HEK293 (cell line): ENCODE results near the gene KIAA1191.

Experiments
- CTCF ChIA-PET: fragments of 350-600 bp; formaldehyde crosslinking; extraction: SDS; loops from one replicate; lab custom pipeline; 2021; ENCODE audit warnings: antibody characterized with exemption; lab: Yijun Ruan, JAX
- POLR2A ChIA-PET: fragments of 300-600 bp; formaldehyde crosslinking; extraction: SDS; loops from one replicate; lab custom pipeline; 2020; ENCODE audit warnings: antibody characterized with exemption, inconsistent platforms; lab: Yijun Ruan, JAX
- H3K27ac ChIP-seq: fragments of 200-500 bp; sonication (Bioruptor generic); 2 replicates; pipeline ENCODE4 v1.5.1; 2014; ENCODE audit warnings: low read depth, low read length, control low read depth, inconsistent platforms; ENCODE audit errors: extremely low read depth
- H3K36me3 ChIP-seq, 2 experiments: fragments of 200-500 bp in 1 of 2; sonication (Bioruptor generic) in 1 of 2; 1 replicate in 1 of 2; 2 replicates in 1 of 2; pipeline ENCODE4 v1.5.1; 2014 to 2017; ENCODE audit warnings: inconsistent platforms in 2 of 2, low read length in 2 of 2; ENCODE audit not compliant: control insufficient read depth in 2 of 2, insufficient read depth in 1 of 2
- H3K4me1 ChIP-seq: fragments of 200-500 bp; sonication (Bioruptor generic); 2 replicates; pipeline ENCODE4 v1.5.1; 2014; ENCODE audit warnings: mild to moderate bottlenecking, low read length, inconsistent platforms; ENCODE audit not compliant: control insufficient read depth, insufficient read depth
- H3K4me3 ChIP-seq: 2 replicates; pipeline ENCODE4 v1.5.1; 2011; ENCODE audit warnings: low read depth, mild to moderate bottlenecking, control low read depth, low read length, moderate library complexity
- H3K9me3 ChIP-seq: fragments of 200-500 bp; sonication (Bioruptor generic); 2 replicates; pipeline ENCODE4 v1.5.1; 2014; ENCODE audit warnings: low read depth, low read length, inconsistent platforms; ENCODE audit not compliant: control insufficient read depth, insufficient read depth
- HIC1 ChIP-seq: fragments of 450-650 bp; formaldehyde crosslinking; IDR thresholded peaks from 2 replicates; pipeline ENCODE4 v1.5.1; 2016; ENCODE audit warnings: missing biosample characterization, missing genetic modification characterization
- KLF17 ChIP-seq: fragments of 450-650 bp; formaldehyde crosslinking; IDR thresholded peaks from 2 replicates; pipeline ENCODE4 v1.5.1; 2016; ENCODE audit warnings: missing biosample characterization, missing genetic modification characterization
- KLF9 ChIP-seq: fragments of 450-650 bp; formaldehyde crosslinking; IDR thresholded peaks from 2 replicates; pipeline ENCODE4 v1.5.1; 2016; ENCODE audit warnings: missing biosample characterization, missing genetic modification characterization, low read depth
- OVOL3 ChIP-seq: fragments of 450-650 bp; formaldehyde crosslinking; IDR thresholded peaks from 2 replicates; pipeline ENCODE4 v1.5.1; 2016; ENCODE audit warnings: missing biosample characterization, missing genetic modification characterization
- PRDM6 ChIP-seq: fragments of 450-650 bp; formaldehyde crosslinking; IDR thresholded peaks from 2 replicates; pipeline ENCODE4 v1.5.1; 2017; ENCODE audit warnings: missing biosample characterization, missing genetic modification characterization
- REPIN1 ChIP-seq: fragments of 450-650 bp; formaldehyde crosslinking; IDR thresholded peaks from 2 replicates; pipeline ENCODE4 v1.5.1; 2017; ENCODE audit warnings: missing biosample characterization, missing genetic modification characterization, low read depth
- YY2 ChIP-seq: fragments of 450-650 bp; formaldehyde crosslinking; IDR thresholded peaks from 2 replicates; pipeline ENCODE4 v1.5.1; 2016; ENCODE audit warnings: missing biosample characterization, missing genetic modification characterization
- ZEB2 ChIP-seq: fragments of 450-650 bp; formaldehyde crosslinking; IDR thresholded peaks from 2 replicates; pipeline ENCODE4 v1.5.1; 2016; ENCODE audit warnings: missing biosample characterization, missing genetic modification characterization
- ZFP41 ChIP-seq: fragments of 450-650 bp; formaldehyde crosslinking; IDR thresholded peaks from 2 replicates; pipeline ENCODE4 v1.5.1; 2016; ENCODE audit warnings: missing biosample characterization, missing genetic modification characterization, borderline replicate concordance
- ZIC2 ChIP-seq: fragments of 450-650 bp; formaldehyde crosslinking; IDR thresholded peaks from 2 replicates; pipeline ENCODE4 v1.5.1; 2016; ENCODE audit warnings: missing biosample characterization, missing genetic modification characterization
- ZNF140 ChIP-seq: fragments of 450-650 bp; formaldehyde crosslinking; IDR thresholded peaks from 2 replicates; pipeline ENCODE4 v1.5.1; 2016; ENCODE audit warnings: missing biosample characterization, missing genetic modification characterization
- ZNF155 ChIP-seq: fragments of 450-650 bp; formaldehyde crosslinking; IDR thresholded peaks from 2 replicates; pipeline ENCODE4 v1.5.1; 2016; ENCODE audit warnings: missing biosample characterization, missing genetic modification characterization
- ZNF175 ChIP-seq: fragments of 450-650 bp; formaldehyde crosslinking; IDR thresholded peaks from 2 replicates; pipeline ENCODE4 v1.5.1; 2016; ENCODE audit warnings: missing biosample characterization, missing genetic modification characterization
- ZNF2 ChIP-seq: fragments of 450-650 bp; formaldehyde crosslinking; IDR thresholded peaks from 2 replicates; pipeline ENCODE4 v1.5.1; 2016; ENCODE audit warnings: missing biosample characterization, missing genetic modification characterization
- ZNF202 ChIP-seq: fragments of 450-650 bp; formaldehyde crosslinking; IDR thresholded peaks from 2 replicates; pipeline ENCODE4 v1.5.1; 2016; ENCODE audit warnings: missing biosample characterization, missing genetic modification characterization, borderline replicate concordance
- ZNF239 ChIP-seq: fragments of 450-650 bp; formaldehyde crosslinking; IDR thresholded peaks from 2 replicates; pipeline ENCODE4 v1.5.1; 2016; ENCODE audit warnings: missing biosample characterization, missing genetic modification characterization
- ZNF248 ChIP-seq: fragments of 450-650 bp; formaldehyde crosslinking; IDR thresholded peaks from 2 replicates; pipeline ENCODE4 v1.5.1; 2017; ENCODE audit warnings: missing biosample characterization, missing genetic modification characterization
- ZNF302 ChIP-seq: fragments of 450-650 bp; formaldehyde crosslinking; IDR thresholded peaks from 2 replicates; pipeline ENCODE4 v1.5.1; 2016; ENCODE audit warnings: missing biosample characterization, missing genetic modification characterization, low read depth
- ZNF394 ChIP-seq: fragments of 450-650 bp; formaldehyde crosslinking; IDR thresholded peaks from 2 replicates; pipeline ENCODE4 v1.5.1; 2016; ENCODE audit warnings: missing biosample characterization, missing genetic modification characterization, mild to moderate bottlenecking, moderate library complexity, borderline replicate concordance
- ZNF473 ChIP-seq: fragments of 450-650 bp; formaldehyde crosslinking; IDR thresholded peaks from 2 replicates; pipeline ENCODE4 v1.5.1; 2017; ENCODE audit warnings: missing biosample characterization, missing genetic modification characterization
- ZNF555 ChIP-seq: fragments of 450-650 bp; formaldehyde crosslinking; conservative IDR thresholded peaks from 2 replicates; pipeline ENCODE4 v1.5.1; 2017; ENCODE audit warnings: missing biosample characterization, mild to moderate bottlenecking, missing genetic modification characterization, inconsistent platforms
- ZNF558 ChIP-seq: fragments of 450-650 bp; formaldehyde crosslinking; IDR thresholded peaks from 2 replicates; pipeline ENCODE4 v1.5.1; 2016; ENCODE audit warnings: missing biosample characterization, missing genetic modification characterization
- ZNF571 ChIP-seq: fragments of 450-650 bp; formaldehyde crosslinking; IDR thresholded peaks from 2 replicates; pipeline ENCODE4 v1.5.0; 2017; ENCODE audit warnings: missing biosample characterization, missing genetic modification characterization
- ZNF610 ChIP-seq: fragments of 450-650 bp; formaldehyde crosslinking; IDR thresholded peaks from 2 replicates; pipeline ENCODE4 v1.5.1; 2016; ENCODE audit warnings: missing biosample characterization, missing genetic modification characterization, borderline replicate concordance
- ZNF629 ChIP-seq: fragments of 450-650 bp; formaldehyde crosslinking; IDR thresholded peaks from 2 replicates; pipeline ENCODE4 v1.5.1; 2017; ENCODE audit warnings: missing biosample characterization, missing genetic modification characterization
- ZNF76 ChIP-seq: fragments of 450-650 bp; formaldehyde crosslinking; IDR thresholded peaks from 2 replicates; pipeline ENCODE4; 2016; ENCODE audit warnings: low read depth, missing biosample characterization, missing genetic modification characterization, borderline replicate concordance
- ZNF837 ChIP-seq: fragments of 450-650 bp; formaldehyde crosslinking; IDR thresholded peaks from 2 replicates; pipeline ENCODE4 v1.5.1; 2016; ENCODE audit warnings: missing biosample characterization, missing genetic modification characterization

KIAA1191 gene

GRCh38 chr5:176379881-176380280 lies 18.3 kb upstream of the KIAA1191 start (continued):
- TF ChIP-seq HIC1 (tag by site-specific recombination) (no peak), ZNF837 (no peak)
- TF ChIP-seq, all 188 proteins: peak for 0

- no peak overlapping the region for H3K27ac ChIP-seq
- CTCF ChIA-PET, result interaction anchor here (0.7 kb wide), 1 partner anchor 645 kb away, joined by 3 read pairs; no protein-coding TSS in a partner anchor
- TF ChIP-seq KLF9 (tag by site-specific recombination), result no peak
- TF ChIP-seq ZIC2 (tag by site-specific recombination), result no peak
- TF ChIP-seq ZNF2 (tag by site-specific recombination), result no peak
- no peak for TF ChIP-seq OVOL3 (tag by site-specific recombination)
- no peak for TF ChIP-seq ZNF202 (tag by site-specific recombination)
- TF ChIP-seq ZNF610 (tag by site-specific recombination), result no peak
- TF ChIP-seq REPIN1 (tag by site-specific recombination), result no peak
- no peak for TF ChIP-seq ZNF571 (tag by site-specific recombination)
- TF ChIP-seq, all 188 proteins: peak for 0
- no peak overlapping the region for H3K4me3 ChIP-seq
- POLR2A ChIA-PET, result interaction anchor here (0.8 to 0.9 kb wide), 2 partner anchors 9 to 11 kb away, joined by 3 read pairs; no protein-coding TSS in a partner anchor
- no peaks in the 10 kb centered on the region for H3K4me1 ChIP-seq
- H3K9me3 ChIP-seq, result no peaks in the 10 kb centered on the region
- peaks cover 7 to 63% of the 10 kb centered on the region in 2 experiments; a peak in 2 of 3 replicates for H3K36me3 ChIP-seq
Observed at GRCh38 chr5:176373100-176373818, 11.7 kb upstream of the KIAA1191 start.

- Histone ChIP-seq H3K36me3 (peaks cover 7 to 76% of the 10 kb centered on the region in 2 experiments; a peak in 2 of 3 replicates), H3K27ac (no peak overlapping the region), H3K9me3 (no peaks in the 10 kb centered on the region), H3K4me3 (no peak overlapping the region), H3K4me1 (no peaks in the 10 kb centered on the region)
- ChIA-PET CTCF (no interaction called here), POLR2A (interaction anchor here (0.8 to 1.6 kb wide), 4 partner anchors 10 to 76 kb away, joined by 3 to 6 read pairs (median 3); partner anchors contain the start of genes FAF2 and KIAA1191)
- TF ChIP-seq ZNF76, result no peak
- no peak for TF ChIP-seq YY2
- no peak for TF ChIP-seq ZNF394 (tag by site-specific recombination)
- TF ChIP-seq ZNF140, result no peak
- TF ChIP-seq ZNF155 (tag by site-specific recombination), result no peak
- TF ChIP-seq ZNF248 (tag by site-specific recombination), result no peak
- no peak for TF ChIP-seq ZFP41 (tag by site-specific recombination)
- no peak for TF ChIP-seq ZNF555 (tag by site-specific recombination)
- no peak for TF ChIP-seq ZNF473
- TF ChIP-seq KLF17 (tag by site-specific recombination), result no peak
- no peak for TF ChIP-seq ZNF302 (tag by site-specific recombination)
- TF ChIP-seq ZNF629 (tag by site-specific recombination), result no peak
- no peak for TF ChIP-seq PRDM6 (tag by site-specific recombination)
- no peak for TF ChIP-seq ZEB2
- no peak for TF ChIP-seq ZNF175 (tag by site-specific recombination)
- no peak for TF ChIP-seq ZNF239 (tag by site-specific recombination)
- TF ChIP-seq ZNF558 (tag by site-specific recombination), result no peak
Observed at GRCh38 chr5:176371621-176372539, 10.3 kb upstream of the KIAA1191 start.
